Activated gamma-delta T cell treated with Interleukin-2 at 50 U/mL for 16 hours (primary cell): ENCODE results near the gene HSPA14.
"Not testable (repeated sequence)": the region's sequence is repeated elsewhere in the genome, so short reads cannot be mapped to it uniquely, and the experiment has no call there.

Source experiments
- DNase-seq: peaks from one replicate; pipeline ENCODE4 v3.0.0-alpha.2; 2020

The HSPA14 gene

GRCh38 chr10:14891151-14891550 lies 53.0 kb downstream of the HSPA14 start:
- DNase-seq = no peak

- peak; percentile 9 for DNase-seq
These were observed 66.2 kb downstream of the HSPA14 start for GRCh38 chr10:14904316-14904732.

GRCh38 chr10:14904864-14905263 lies 66.8 kb downstream of the HSPA14 start:
- DNase-seq = no peak

- no peak for DNase-seq
These were observed 67.8 kb downstream of the HSPA14 start for GRCh38 chr10:14905890-14906289.

GRCh38 chr10:14906765-14907164 lies 68.7 kb downstream of the HSPA14 start:
- DNase-seq = no peak

GRCh38 chr10:14907591-14907990 lies 69.5 kb downstream of the HSPA14 start:
- DNase-seq = not testable (repeated sequence)

- no peak for DNase-seq
These were observed 71.0 kb downstream of the HSPA14 start for GRCh38 chr10:14909101-14909500.

GRCh38 chr10:14910953-14911352 lies 72.8 kb downstream of the HSPA14 start:
- no peak for DNase-seq

GRCh38 chr10:14911801-14912200 lies 73.7 kb downstream of the HSPA14 start:
- no peak for DNase-seq

GRCh38 chr10:14916600-14916999 lies 78.5 kb downstream of the HSPA14 start:
- no peak for DNase-seq

- no peak for DNase-seq
These were observed 79.7 kb downstream of the HSPA14 start for GRCh38 chr10:14917827-14918226.

GRCh38 chr10:14918964-14919363 lies 80.9 kb downstream of the HSPA14 start:
- no peak for DNase-seq
